GM12891 (cell line): ENCODE measurements around the gene MIPOL1.

Experiments used
- DNase-seq: peaks from one replicate; pipeline ENCODE4 v3.0.0; 2011; ENCODE audit warnings: low spot score; ENCODE audit not compliant: insufficient read length
- FAIRE-seq: peaks from 2 replicates; lab custom pipeline; 2011; peaks lifted over from hg19 to GRCh38; lab: Jason Lieb, UNC
- PAX5 ChIP-seq: IDR thresholded peaks from 2 replicates; pipeline ENCODE4 v1.6.1; 2011; ENCODE audit warnings: low read length, moderate library complexity, mild to moderate bottlenecking; ENCODE audit not compliant: insufficient read depth, severe bottlenecking
- POLR2A ChIP-seq: IDR thresholded peaks from 2 replicates; pipeline ENCODE4 v1.6.1; 2011; ENCODE audit warnings: low read depth, low read length, control low read depth
- POLR2AphosphoS5 ChIP-seq: IDR thresholded peaks from 2 replicates; pipeline ENCODE4 v1.6.1; 2011; ENCODE audit warnings: low read depth, low read length, control low read depth
- POU2F2 ChIP-seq: IDR thresholded peaks from 2 replicates; pipeline ENCODE4 v1.6.1; 2011; ENCODE audit warnings: low read depth, mild to moderate bottlenecking, control low read depth, low read length, moderate library complexity
- SPI1 ChIP-seq: IDR thresholded peaks from 2 replicates; pipeline ENCODE4 v1.6.1; 2011; ENCODE audit warnings: low read depth, low read length, control low read depth
- TAF1 ChIP-seq: IDR thresholded peaks from 2 replicates; pipeline ENCODE4 v1.6.1; 2011; ENCODE audit warnings: low read depth, low read length, control low read depth

MIPOL1 gene

DNA sequence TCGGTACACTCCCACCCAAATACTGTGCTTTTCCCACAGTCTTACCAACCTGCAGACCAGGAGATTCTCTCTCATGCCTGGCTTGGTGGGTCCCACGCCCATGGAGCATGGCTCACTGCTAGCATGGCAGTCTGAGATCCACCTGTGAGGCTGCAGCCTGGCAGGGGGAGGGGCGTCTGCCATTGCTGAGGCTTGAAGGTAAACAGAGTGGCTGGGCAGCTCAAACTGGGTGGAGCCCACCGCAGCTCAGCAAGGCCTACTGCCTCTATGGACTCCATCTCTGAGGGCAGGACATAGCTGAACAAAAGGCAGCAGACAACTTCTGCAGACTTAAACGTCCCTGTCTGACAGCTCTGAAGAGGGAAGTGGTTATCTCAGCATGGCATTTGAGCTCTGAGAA lies 304.1 kb downstream of the MIPOL1 start:
- TF ChIP-seq PAX5 (no peak), SPI1 (no peak), POLR2A (no peak), POU2F2 (no peak), POLR2AphosphoS5 (no peak), TAF1 (no peak)
- DNase-seq (no peak), FAIRE-seq (no peak)

DNA sequence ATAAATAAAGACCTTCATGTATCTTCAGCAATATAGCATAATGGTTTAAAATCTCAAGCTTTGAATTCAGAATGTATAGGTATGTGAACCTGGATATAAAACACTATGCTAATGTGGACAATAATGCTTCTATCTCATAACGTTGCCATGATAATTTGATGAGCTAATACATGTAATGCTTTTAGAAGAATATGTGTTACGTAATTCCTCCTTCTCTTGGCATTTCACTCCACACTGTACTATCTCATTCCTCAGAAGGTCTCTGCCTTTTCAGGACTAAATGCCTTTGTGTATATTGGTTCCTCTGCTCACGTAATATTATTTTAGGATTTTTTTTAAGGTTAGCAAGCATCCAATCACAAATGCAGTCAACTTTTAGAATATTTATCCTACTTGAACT lies 310.8 kb downstream of the MIPOL1 start:
- DNase-seq, result no peak
- TF ChIP-seq POU2F2, result no peak
- no peak for FAIRE-seq

DNA sequence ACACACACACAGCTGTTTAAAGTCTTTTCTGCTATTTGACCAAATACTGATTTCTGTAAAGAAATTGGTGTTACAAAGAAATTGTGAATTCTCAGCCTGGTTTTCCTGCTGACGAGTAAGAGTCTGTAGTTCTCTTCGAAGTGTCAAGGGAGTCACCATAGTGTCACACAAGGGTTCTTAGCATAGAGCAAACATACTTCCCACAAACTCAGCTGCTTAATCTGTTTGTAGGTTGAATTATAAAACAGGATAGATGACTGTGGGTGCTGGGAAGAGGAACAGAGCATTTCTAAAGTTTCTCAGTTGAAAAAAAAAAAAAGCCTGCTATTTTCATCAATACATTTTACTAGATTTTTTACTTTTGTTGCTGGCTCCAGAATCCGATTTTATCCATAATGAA lies 314.4 kb downstream of the MIPOL1 start:
- DNase-seq (no peak), FAIRE-seq (no peak)
- TF ChIP-seq POLR2AphosphoS5 (no peak), POU2F2 (no peak), SPI1 (no peak), PAX5 (no peak)

DNA sequence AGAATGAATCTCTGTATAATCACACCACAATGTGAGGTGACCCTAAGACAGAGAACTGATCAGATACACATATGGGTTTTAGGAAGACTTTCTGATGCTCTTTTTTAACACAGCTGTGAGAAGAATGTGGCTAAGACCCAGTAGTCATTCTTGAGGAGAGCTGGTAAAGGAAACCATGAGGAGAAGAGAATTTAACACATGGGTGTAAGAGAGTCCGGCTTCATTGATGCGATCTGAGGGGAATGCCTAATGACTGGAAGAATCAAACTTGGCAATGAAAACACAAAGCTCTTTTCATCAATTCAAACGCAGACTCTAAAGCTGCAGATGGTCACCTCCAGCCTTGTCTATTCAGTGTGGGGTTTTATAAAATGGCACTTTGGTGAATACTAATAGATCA lies 318.0 kb downstream of the MIPOL1 start:
- TF ChIP-seq POU2F2 (no peak), POLR2A (no peak), PAX5 (no peak), TAF1 (no peak), SPI1 (no peak), POLR2AphosphoS5 (no peak)
- no peak for FAIRE-seq
- no peak for DNase-seq

DNA sequence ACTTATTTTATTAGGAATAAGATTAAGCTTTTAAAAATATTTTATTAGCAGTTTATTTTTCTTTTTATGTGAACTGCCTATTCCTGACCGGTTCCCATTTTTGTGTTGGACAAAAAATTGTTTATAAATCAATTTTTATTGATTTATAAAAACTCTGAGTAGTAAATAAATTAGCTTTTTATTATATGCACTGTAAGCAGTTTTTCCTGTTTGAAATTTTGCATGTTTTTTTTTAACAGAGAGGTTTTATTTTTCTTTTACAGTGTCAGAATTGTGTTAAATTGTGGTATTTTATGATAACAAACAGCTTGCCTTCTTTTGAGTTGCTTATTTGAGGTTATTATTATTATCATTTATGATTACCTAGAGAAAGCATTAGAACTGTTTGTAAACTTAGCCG lies 329.3 kb downstream of the MIPOL1 start:
- FAIRE-seq (no peak), DNase-seq (no peak)
- no peak for TF ChIP-seq POLR2AphosphoS5
- TF ChIP-seq PAX5, result no peak

DNA sequence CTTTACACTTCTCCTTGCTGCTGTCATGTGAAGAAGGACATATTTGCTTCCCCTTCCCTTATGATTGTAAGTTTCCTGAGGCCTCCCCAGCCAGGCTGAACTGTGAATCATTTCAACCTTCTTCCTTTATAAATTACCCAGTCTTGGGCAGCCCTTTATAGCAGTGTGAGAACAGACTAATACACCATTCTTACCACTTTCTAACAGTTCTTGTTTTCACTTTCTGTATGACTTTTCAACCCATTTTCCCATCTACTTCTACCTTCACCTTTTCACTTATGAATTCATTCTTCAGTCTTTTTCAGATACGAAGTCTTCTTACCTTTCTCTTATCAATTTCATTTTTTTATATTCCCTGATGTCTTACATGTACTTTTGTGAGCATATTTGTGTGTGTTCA lies 342.3 kb downstream of the MIPOL1 start:
- no peak for FAIRE-seq
- DNase-seq, result no peak
- no peak for TF ChIP-seq SPI1
- no peak for TF ChIP-seq TAF1
- no peak for TF ChIP-seq POLR2AphosphoS5
- TF ChIP-seq POU2F2, result no peak
- TF ChIP-seq PAX5, result no peak
- TF ChIP-seq POLR2A, result no peak

DNA sequence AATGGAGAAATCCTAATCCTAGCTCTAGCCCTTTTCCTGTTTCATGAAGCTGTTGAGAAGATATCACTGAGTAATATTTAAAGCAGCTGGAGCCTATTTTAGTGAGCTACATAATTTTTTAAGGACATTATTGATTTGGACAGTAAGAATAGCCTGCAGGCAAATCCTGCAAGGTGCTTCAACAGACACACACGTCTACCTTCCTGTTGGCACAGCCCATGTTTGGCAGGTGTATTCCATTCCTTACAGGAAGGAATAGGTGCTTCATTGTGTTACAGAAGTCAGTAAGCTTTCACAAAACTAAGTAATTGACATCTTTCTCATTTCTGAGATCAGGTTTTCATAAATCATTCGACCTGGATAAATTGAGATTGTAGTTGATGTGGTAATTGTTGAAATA lies 346.7 kb downstream of the MIPOL1 start:
- no peak for FAIRE-seq
- no peak for TF ChIP-seq PAX5
- TF ChIP-seq TAF1, result no peak
- no peak for TF ChIP-seq POU2F2
- no peak for TF ChIP-seq POLR2AphosphoS5
- DNase-seq, result no peak

DNA sequence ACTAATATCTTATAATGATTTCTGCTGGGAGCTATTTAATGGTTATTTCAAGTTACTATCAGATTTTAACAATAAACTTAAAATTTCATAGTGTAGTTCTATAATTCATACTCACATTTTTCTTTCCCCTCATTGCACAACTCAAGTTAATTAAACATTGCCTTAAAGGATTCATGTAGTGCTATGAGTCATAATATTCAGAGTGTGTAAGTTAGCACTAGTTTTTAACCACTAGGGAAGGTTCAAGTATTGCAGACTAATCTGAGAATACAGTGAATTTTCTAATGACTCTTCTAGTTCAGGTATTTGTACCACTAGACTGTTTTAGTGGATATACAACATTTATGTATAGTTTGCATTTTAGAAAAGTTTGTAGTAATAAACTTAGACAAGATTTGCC lies 347.4 kb downstream of the MIPOL1 start:
- FAIRE-seq (no peak), DNase-seq (no peak)
- no peak for TF ChIP-seq POLR2A
- no peak for TF ChIP-seq SPI1
- TF ChIP-seq POLR2AphosphoS5, result no peak
- TF ChIP-seq PAX5, result no peak
- no peak for TF ChIP-seq POU2F2
- TF ChIP-seq TAF1, result no peak

DNA sequence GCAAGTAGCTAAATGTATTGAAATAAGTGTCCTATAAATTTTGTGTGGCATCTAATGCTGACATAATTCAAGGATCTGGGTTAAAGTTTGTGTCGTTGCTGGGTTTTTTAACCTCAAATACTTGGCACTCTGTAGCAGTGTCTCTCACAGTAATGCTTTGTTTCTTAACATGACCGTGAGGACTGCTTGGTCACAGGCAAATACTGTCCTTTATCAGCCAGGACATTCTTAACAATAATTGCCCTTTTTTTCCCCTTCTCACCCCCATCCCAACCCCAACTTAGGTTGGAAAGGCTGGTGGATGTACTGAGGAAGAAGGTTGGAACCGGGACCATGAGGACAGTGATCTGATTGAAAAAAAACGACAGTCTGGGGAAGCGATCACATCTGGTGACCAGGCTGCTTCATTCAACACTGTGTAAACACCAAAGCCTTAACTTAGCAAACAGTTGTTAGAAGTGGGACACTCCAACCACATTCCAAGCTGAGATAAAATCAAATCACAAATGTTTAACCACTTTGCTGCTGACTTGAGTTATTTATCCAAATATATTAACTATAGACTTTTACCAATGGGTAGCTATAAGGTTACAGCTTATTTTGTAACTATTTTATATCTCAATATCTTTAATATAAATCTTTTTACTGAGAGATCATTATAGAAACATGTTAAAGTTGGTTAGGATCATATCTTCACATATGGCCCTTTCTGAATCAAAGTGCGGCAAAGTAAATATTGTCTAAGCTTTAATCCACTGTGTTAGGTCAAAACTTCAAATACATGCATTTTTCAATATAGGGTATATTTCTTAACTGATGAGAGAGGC lies 349.1 kb downstream of the MIPOL1 start:
- DNase-seq (no peak), FAIRE-seq (no peak)
- TF ChIP-seq POLR2A, result no peak
- no peak for TF ChIP-seq PAX5
- TF ChIP-seq POU2F2, result no peak
- TF ChIP-seq SPI1, result no peak
- no peak for TF ChIP-seq POLR2AphosphoS5
- no peak for TF ChIP-seq TAF1

DNA sequence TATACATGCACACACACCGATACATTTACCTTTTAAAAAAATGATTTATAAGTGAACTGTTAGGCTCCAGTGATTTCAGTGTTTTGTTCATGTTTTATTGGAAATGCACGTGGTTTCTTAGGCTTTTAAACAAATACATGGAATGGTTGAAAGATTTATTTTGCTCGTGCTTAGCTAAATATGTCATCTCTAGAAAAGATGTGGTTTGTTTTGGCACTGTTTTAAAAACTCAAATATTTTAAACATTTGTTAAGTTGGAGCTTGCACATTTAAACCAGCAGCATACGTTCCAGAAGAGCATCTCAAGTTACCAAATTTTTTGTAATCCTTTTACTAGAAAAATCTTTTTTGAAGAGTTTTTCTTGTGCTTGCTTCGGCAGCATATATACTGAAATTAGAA lies 352.8 kb downstream of the MIPOL1 start:
- FAIRE-seq (no peak), DNase-seq (no peak)

More for the DNA sequence above, 352.8 kb downstream of the MIPOL1 start:
- no peak for TF ChIP-seq SPI1
- no peak for TF ChIP-seq TAF1
- TF ChIP-seq POLR2AphosphoS5, result no peak
- no peak for TF ChIP-seq POU2F2
- TF ChIP-seq PAX5, result no peak
- TF ChIP-seq POLR2A, result no peak
